GM12801 (cell line): ENCODE measurements around the gene TTC39C.

ENCODE experiments used
- TF ChIP-seq, protein P1 (sequence below): IDR thresholded peaks from one replicate; pipeline ENCODE4 v1.5.1; 2011; ENCODE audit warnings: control low read depth; ENCODE audit not compliant: insufficient read length; ENCODE audit errors: extremely low read depth

The TTC39C gene

DNA sequence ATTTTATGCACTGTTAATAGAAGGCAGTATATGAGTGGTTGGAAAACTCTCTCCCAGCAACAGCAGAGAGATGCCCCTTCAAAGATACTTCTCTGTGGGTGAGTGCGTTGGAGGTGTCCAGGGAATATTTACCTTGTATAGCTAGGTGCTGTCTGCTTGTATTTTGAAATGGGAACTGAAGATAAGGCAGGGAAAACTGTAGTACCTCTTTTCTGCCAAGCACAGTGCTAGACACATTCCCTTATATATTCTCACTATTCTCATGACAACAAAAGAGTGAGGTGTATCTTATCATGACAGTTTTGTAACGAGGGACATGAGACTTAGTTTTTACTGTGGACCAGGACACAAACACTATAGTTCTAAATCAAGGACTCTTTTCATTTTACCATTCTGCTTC lies 2.1 kb downstream of the TTC39C start:
- TF ChIP-seq, protein P1, sequence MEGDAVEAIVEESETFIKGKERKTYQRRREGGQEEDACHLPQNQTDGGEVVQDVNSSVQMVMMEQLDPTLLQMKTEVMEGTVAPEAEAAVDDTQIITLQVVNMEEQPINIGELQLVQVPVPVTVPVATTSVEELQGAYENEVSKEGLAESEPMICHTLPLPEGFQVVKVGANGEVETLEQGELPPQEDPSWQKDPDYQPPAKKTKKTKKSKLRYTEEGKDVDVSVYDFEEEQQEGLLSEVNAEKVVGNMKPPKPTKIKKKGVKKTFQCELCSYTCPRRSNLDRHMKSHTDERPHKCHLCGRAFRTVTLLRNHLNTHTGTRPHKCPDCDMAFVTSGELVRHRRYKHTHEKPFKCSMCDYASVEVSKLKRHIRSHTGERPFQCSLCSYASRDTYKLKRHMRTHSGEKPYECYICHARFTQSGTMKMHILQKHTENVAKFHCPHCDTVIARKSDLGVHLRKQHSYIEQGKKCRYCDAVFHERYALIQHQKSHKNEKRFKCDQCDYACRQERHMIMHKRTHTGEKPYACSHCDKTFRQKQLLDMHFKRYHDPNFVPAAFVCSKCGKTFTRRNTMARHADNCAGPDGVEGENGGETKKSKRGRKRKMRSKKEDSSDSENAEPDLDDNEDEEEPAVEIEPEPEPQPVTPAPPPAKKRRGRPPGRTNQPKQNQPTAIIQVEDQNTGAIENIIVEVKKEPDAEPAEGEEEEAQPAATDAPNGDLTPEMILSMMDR: no peak

DNA sequence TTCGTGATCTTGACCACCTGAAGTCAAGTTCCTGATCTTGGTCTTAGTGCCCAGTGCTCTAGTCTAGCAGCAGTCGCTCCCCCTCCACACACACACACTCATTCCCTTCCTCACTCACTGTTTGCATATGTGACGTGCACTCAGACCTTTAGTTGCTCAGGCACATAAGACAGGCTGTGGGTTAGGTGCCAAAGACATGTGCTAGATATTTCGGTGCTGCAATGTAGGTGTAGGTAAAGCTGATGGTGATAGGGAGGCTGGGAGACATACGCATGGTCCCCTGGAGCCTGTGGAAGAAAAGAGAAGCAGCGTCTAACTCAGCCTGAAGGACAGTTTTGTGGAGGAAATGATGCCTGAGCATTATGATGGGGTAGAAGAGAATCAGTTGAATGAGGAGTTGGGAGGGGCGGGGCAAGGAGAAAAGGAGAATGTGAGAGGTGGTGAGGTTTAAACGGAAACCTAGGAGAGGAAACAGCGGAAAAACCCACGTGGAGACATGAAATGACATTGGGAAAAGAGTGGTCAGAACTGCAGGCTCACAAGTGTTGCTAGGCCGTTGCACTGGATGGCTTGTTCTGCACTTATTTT lies 3.8 kb downstream of the TTC39C start:
- TF ChIP-seq, protein P1: no peak

DNA sequence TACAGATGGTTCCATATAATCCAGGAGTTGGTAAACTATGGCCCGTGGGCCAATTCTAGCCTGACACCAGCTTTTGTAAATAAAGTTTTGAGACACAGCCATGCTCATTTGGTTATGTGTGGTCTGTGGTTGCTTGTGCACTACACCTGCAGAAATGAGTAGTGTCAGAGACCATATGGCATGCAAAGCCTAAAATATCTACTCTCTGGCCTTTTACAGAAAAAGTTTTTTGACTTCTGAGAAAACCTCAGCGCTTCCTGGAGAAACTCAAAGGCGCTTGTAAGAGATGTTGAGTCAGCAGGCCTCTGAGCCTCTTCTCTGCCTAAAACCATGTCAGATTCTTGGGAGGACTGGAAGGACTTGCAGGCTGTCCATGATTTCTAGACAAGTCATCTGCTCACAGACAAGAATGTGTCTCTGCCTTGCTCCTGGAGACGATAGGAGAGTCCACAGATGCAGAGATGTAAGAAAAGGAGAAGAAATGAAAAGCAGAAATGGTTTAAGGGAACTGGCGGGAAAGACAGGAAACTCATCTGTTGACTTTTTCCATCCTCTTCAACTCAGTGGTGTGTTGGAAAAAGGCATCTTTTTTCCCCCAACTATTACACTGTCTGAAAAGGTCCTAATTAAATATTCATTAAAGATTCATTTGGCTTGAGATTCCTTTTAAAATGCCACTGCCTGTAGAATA lies 5.2 kb downstream of the TTC39C start:
- TF ChIP-seq, protein P1: no peak

DNA sequence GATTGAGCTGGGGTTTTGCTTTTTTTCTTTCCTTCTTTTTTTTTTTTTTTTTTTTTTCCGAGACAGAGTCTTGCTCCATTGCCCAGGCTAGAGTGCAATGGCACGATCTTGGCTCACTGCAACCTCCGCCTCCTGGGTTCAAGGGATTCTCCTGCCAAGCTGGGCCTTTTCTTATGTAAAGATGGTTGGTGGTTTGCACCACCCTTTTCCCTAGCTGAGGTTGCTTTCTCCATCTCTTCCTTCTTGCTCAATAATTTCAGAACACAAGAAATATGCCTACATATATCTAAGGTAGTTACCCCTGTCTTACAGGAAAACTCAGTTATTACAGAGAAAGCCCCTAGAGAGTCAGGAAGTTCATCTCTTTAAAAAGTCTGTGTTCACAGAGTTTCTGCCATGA lies 7.0 kb downstream of the TTC39C start:
- TF ChIP-seq, protein P1: no peak

DNA sequence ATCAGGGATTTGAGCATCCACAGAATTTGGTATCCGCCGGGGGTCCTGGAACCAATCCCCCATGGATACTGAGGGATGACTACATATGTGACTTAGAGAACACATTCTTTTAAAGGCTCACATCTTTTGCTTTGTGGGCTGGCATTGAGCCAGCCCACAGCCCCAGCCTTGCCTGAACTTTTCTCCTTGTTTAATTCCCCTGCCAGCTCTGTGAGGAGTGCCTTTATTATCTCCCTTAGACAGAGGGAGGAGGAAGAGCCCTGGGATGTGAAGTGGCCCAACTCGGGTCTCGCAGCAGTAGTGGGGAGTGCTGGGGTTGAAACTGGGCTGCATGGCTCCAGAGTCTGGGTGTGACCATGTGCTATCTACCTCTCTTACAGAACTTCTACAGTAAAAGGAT lies 7.6 kb downstream of the TTC39C start:
- TF ChIP-seq, protein P1: no peak

DNA sequence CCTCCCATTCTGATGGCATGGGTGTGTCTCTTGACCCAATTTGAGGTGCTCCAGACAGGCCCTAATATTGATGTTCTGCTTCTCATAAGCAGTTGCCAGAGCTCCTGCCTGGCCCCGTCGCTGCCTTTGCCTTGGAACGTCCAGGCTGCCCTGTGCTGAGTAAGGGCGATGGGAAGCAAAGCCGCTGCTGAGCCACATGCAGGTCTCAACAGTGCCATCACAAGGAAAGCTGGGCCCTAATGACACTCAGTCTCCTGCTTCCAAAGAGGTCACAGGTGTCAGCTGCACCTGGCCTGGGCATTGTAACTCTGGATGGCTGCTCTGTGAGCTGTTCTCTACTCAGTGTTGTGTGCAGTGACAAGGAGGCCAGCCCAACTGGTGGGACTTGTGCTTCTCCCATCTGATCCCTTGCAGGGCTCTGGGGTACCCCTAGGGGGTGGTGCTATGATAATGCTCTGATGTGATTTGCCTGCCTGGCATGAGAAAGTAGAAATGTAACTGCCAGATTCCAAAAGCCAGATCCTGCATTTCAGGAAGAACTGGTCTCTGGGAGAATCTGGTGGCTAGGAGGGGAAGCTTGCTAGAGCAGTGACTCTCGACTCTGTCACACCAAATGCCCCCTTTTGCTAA lies 8.7 kb downstream of the TTC39C start:
- TF ChIP-seq, protein P1: no peak

DNA sequence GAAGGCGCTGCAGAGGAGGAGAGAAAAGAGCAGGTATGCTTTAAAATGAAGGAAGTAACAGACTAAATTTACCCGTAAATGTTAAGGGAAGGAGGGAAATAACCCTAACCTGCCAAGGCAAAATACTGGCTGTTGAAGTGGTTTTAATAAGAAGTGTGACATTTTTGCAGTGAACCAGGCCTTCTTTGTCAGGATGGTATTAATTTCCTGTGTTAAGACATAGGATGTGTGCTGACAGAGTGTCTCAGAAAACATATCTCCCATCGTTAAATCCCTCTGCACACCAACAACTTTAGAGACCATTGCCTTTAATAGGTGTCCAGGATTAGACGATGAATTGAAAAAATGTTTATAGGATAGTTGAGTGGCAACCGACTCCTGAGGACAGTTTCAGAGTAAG lies 9.9 kb downstream of the TTC39C start:
- TF ChIP-seq, protein P1: no peak
